ENCODE measurements around the gene OTUD4.
"Not testable (repeated sequence)": the region's sequence is repeated elsewhere in the genome, so short reads cannot be mapped to it uniquely, and the experiment has no call there.

Gene OTUD4

GRCh38 chr4:145179281-145179860, 1.0 kb downstream of the OTUD4 start:
- DNase-seq, result peak; percentile 88

DNA sequence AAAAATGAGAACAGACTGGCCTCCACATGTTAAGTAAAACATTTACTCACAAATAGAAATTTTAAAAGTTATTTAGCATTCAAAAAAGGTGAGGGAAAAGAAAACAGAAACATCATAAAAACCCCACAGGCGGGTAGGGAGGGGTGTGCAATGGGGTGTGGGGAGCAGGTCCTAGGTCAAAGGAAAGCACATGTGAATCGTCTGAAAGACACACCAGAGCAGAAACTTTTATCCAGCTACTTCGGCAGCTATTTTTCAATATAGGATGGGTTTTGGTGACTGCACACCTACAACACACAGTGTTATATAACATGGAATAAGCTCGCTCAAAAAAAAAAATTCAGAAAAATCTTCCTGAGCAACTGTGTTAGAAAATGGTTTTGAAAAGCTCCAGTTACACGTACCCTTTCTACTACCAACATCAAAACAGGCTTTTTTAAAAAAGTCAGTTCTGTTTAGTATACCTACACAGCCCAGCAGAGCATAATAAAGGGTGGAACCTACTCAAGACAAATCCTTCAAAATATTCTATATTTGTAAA, 1.6 kb downstream of the OTUD4 start:
- no peak for DNase-seq

DNA sequence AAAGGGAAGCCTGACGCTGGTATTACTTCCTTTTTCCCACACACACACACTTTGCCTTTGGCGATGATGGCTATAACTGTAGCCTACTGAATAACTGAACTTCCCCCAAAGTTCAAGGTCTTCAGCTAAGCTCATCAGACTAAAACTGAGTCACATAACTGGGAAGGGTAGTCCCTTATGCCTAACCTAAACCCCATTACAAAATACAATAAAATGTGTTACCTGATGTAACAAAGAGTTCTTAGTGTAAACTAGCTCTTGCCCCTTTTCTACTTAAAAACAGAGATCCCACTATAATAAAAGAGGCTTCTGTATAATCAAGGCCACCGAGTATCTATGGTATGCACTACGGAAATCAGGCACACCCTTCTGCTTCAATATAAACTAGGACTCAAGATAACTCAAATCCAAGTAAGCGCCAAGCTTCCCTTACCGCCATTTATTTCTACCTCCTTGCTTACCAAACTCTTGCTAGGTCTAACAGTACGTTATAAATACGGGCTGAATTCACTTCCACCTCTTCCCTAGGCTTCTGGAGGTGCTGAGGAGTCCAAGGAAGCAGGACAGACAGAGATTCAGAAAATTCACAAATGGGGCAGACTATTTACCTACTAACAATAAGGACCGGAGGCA, 2.4 kb downstream of the OTUD4 start:
- no peak for DNase-seq

GRCh38 chr4:145177511-145177905, 2.9 kb downstream of the OTUD4 start:
- DNase-seq, result no peak

GRCh38 chr4:145176641-145177432, 3.6 kb downstream of the OTUD4 start:
- DNase-seq, result no peak

GRCh38 chr4:145171911-145172310, 8.5 kb downstream of the OTUD4 start:
- DNase-seq, result no peak

- DNase-seq, result no peak
Measured at GRCh38 chr4:145170223-145170622, 10.2 kb downstream of the OTUD4 start.

- DNase-seq, result no peak
Measured at GRCh38 chr4:145168581-145169187, 11.7 kb downstream of the OTUD4 start.

DNA sequence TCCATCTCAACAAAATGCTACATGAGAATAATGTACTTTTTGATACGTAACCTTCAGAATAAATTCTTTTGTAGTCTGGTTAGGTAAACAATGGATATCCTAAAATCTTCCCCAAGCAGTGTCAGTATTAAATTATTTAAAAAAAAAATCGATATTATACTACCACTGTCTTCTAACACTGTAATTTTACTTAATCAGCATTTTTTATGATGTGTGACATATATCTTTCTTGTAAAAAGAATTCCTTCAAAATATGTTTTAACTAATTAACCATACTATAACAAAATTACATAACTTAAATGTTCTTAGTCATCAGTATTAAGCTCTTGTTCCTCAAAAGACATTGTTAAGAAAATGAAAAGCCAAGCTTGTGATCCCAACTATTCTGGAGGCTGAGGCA, 12.5 kb downstream of the OTUD4 start:
- DNase-seq, result no peak

- no peak for DNase-seq
Measured at GRCh38 chr4:145161549-145161948, 18.8 kb downstream of the OTUD4 start.

DNA sequence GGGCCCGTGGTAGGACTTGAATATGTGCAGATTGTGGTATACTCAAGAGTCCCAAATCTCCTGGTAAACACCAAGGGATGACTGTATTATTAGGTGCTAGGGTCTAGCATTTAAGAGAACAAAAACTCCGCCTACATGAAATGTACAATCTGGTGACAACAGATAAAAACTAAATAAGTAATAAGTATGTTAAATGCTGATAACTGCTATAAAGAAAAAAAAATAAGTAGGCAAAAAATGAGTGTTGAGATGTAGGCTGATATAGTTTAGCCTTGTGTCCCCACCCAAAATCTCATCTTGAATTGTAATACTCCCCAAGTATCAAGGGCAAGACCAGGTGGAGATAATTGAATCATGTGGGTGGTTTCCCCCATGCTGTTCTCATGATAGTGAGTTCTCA, 23.4 kb downstream of the OTUD4 start:
- DNase-seq, result no peak

DNA sequence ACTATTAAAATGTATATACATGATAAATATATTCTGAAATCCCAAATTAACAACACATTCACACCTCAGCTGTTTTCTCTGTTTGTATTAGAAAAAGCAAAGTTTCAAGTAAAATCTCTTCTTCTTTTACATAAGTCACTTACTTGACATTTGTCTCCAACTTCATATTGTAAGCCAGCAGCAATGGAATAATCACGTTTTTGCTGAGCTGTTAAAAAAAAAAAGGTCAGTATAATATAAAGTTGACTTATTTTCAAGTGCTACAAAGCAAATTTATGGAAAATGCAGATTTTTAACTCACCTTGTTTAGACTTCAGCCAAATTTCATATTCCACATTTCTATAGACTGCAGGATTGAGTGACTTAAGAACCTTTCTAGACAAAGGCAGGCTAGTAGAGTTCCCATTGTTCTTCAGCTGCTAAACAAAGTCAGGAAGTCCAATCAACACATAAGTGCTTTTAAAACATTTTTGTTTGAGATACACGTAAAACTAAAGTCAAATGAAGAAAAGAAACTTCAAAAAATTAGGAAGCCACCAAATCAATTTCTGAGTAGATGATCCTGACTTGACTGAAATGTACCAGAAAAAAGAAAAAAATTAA, 25.0 kb downstream of the OTUD4 start:
- DNase-seq, result no peak

DNA sequence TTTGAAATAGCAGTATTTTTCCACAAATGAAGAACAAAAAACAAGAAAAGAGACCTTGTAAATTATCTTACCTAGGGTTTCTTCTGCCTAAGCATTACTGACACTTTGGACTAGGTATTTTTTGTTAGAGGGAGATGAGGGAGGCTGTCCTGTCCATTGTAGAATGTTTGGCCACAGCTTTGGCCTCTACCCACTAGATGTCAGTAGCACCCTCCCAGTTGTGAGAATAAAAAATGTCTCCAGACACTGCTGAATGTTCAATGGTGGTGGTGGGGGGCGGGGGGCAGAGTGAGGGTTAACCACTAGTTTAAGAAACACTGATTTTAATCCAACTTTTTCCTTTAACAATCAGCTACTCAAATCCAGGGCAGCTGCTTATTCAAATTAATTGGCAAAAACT, 25.8 kb downstream of the OTUD4 start:
- no peak for DNase-seq

DNA sequence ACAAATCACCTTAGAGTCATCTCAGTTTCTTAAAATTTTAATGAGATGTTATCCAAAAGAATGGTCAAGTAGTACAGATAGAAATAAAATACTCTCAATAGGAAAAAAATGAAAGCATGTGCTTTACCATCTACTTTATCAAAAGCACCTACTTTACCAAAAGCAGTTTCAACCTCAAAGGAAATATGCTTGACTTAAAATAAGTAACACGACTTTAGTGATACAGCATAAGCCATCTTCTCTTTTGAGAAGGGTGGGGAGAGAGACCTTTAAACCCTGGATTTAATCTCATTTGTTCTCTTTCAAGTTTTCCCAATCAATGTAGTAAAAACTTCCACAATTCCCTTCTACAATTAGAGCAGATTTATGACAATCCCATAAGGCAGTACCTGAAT, 26.5 kb downstream of the OTUD4 start:
- DNase-seq, result no peak

DNA sequence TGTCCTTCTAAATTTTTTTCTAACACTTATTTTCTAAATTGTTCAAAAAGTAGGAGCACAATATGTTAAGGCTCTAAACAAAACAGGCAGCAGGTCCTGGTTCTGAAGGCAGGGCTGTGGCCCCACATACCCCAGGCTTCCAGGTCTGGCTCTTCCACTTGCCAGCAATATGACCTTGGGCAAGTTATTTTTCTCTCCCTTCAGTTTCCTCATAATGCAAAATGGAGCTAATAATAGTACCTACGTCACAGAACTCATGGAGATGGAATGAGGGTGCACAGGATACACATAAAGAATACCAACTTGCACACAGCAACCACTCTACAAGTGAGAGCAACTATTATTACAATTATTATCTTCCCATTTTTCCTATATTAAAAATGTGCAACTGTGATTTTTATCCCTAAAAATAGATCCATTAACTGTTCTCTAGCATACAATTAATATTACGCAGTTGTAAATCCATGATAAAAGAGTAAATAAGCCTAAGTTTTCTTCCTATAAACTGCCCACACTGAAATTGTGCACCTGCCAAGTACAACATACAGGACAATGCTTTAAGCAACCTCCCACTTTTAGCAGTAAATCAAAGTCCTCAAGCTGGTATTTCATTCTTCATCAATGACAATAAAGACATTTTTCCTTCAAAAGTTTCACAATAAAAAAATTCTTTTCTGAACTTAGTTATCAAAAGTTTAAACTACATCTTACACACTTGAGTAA, 27.0 kb downstream of the OTUD4 start:
- DNase-seq, result no peak

DNA sequence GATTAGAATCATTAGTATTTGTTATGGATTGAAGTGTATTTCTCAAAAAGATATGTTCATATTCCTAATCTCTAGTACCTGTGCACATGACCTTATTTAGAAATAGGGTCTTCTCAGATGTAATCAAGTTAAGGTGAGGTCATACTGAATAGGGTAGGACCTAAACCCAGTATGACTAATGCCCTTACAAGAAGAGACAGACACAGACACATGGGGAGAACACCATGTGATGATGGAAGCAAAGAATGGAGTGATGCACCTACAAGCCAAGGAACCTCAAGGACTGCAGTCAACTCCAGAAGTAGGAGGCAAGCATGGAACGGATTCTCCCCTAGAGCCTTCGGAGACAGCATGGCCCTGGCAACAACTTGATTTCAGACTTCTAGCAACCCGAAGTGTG, 31.4 kb downstream of the OTUD4 start:
- no peak for DNase-seq

DNA sequence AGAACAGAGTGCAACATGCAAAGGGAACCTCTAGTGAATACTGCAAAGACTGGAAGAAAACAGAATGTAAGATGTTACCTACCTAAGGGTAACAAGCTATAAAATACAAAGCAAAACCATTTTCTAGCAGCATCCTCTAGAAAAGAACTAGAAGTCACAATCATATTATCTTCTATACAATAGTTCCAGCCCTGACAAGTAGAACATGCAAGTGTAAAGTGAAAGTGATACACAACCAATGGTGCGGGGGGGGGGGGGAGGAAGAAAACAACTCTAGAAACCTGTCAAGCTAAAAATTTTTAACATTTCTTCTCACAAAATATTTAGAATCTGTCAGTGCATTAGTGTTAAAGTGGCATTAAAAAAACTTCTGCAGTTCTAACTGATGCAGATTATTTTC, 44.2 kb downstream of the OTUD4 start:
- not testable (repeated sequence) for DNase-seq

DNA sequence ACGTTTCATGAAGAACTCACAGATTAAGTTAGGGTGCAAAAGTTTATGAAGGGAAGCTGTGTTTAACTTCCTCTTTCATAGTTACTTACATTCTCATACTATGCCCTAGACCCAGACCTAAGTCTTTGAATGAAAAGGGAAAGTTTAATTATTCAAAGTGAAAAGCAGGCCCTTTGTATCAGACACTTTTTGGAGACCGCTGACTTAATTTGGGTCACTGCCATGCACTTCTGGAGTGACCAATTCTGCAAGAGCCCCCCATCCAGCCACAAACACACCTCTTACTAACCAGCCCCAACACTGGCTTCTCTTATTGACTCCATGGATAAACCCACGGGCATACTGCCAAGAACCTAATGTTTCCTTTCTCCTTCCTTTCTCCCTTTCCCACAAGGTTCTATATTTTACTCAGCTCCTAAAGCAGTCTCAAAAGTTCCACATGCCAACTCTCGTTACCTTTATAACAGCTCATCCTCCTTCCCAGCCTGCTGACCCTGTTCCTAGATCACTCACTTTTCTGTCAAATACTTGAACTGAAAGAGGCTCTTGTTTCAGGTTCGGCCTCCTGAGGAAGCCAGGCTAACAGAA, 47.8 kb downstream of the OTUD4 start:
- no peak for DNase-seq

- DNase-seq, result no peak
Measured at GRCh38 chr4:145131848-145132247, 48.5 kb downstream of the OTUD4 start.

DNA sequence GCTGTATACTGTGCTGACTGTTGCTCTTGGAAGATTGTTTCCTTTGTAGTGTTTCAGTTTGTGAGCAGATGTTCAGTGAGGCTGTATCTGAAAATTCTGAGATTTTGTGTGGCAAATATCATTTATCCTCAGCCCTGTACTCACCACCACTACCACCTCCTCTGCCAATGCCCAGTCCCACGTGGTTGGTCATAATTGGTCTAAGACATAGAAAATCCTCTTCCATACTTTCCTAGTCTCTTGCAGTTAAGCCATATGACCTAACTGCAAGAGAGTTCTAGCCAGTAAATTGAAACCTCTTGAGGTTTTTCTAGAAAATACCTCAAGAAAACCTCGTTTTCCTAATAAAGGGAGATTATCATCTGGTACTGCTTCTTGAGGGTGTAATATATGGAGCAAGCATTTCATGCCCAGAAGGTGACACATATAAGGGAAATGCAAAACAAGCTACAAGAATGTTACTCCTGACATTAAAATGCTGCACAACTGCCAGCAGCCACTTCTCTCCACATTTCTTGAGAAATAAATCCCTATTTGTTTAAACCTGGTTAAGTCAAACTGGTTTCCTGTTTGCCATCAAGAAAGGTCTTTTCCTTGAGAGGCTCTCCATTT, 49.5 kb downstream of the OTUD4 start:
- DNase-seq, result no peak

DNA sequence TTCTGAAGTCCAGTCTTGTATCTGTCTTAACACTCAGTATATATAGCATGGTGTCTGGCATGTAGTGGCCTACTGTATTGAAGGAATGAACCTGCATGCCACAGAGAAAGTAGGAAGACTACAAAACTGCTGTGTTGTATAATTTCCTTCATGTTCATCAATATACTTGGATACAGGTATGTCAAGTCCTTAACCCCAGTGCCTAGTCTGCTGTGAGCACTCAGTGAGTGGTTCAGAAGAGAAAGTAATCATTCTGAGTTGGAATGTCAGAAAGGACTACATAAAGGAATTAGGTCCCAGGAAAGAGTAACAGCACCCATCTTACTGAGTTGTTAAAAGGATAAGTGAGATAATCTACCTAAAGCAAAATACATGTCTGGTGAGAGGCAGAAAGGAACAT, 50.3 kb downstream of the OTUD4 start:
- no peak for DNase-seq

- DNase-seq, result no peak
Measured at GRCh38 chr4:145125396-145125795, 55.0 kb downstream of the OTUD4 start.
